ENCODE data around the gene COL4A3.

Gene COL4A3

GRCh38 chr2:227163998-227164762 is at the start of gene COL4A3, which contains the start of gene COL4A4:
TSS of gene COL4A3 (plus strand) at chr2:227164624. CDS start at chr2:227164727, 103 bp downstream.
TSS of gene COL4A4 (minus strand) at chr2:227164205. CDS start at chr2:227147483, 16,722 bp downstream.
- no peak for DNase-seq

GRCh38 chr2:227115761-227116160 is 48.7 kb upstream of the COL4A3 start:
- no peak for DNase-seq

- no peak for DNase-seq
Measured at GRCh38 chr2:227117027-227117426, 47.4 kb upstream of the COL4A3 start.

- DNase-seq = no peak
Measured at GRCh38 chr2:227117852-227118251, 46.6 kb upstream of the COL4A3 start.

GRCh38 chr2:227118353-227118752 is 46.1 kb upstream of the COL4A3 start:
- DNase-seq = no peak

- no peak for DNase-seq
Measured at GRCh38 chr2:227123697-227124096, 40.7 kb upstream of the COL4A3 start.

GRCh38 chr2:227124811-227125210 is 39.6 kb upstream of the COL4A3 start:
- no peak for DNase-seq

- no peak for DNase-seq
Measured at GRCh38 chr2:227125506-227125905, 38.9 kb upstream of the COL4A3 start.

- DNase-seq = no peak
Measured at GRCh38 chr2:227127201-227127600, 37.2 kb upstream of the COL4A3 start.

GRCh38 chr2:227130636-227131035 is 33.8 kb upstream of the COL4A3 start:
- DNase-seq = no peak

- no peak for DNase-seq
Measured at GRCh38 chr2:227132986-227133385, 31.4 kb upstream of the COL4A3 start.

GRCh38 chr2:227134591-227134990 is 29.8 kb upstream of the COL4A3 start:
- no peak for DNase-seq

- no peak for DNase-seq
Measured at GRCh38 chr2:227141301-227141700, 23.1 kb upstream of the COL4A3 start.

GRCh38 chr2:227143895-227144294 is 20.5 kb upstream of the COL4A3 start:
- no peak for DNase-seq

GRCh38 chr2:227146456-227146855 is 18.0 kb upstream of the COL4A3 start:
- no peak for DNase-seq

GRCh38 chr2:227147023-227147422 is 17.4 kb upstream of the COL4A3 start:
- DNase-seq = no peak

- DNase-seq = no peak
Measured at GRCh38 chr2:227148106-227148505, 16.3 kb upstream of the COL4A3 start.

- DNase-seq = no peak
Measured at GRCh38 chr2:227150222-227150936, 14.0 kb upstream of the COL4A3 start.

- DNase-seq = no peak
Measured at GRCh38 chr2:227152093-227152766, 12.2 kb upstream of the COL4A3 start.

- no peak for DNase-seq
Measured at GRCh38 chr2:227153307-227153706, 11.1 kb upstream of the COL4A3 start.

GRCh38 chr2:227153758-227154486 is 10.5 kb upstream of the COL4A3 start:
- no peak for DNase-seq

- no peak for DNase-seq
Measured at GRCh38 chr2:227154986-227155774, 9.2 kb upstream of the COL4A3 start.
